Endothelial cell of umbilical vein (primary cell): Measurements from ENCODE around the gene ERGIC2. TPM values are rescaled to one million over a fixed set of nuclear protein-coding genes. Genes with fewer than 3 reads are reported as not detected.

Experiments
- BruUV-seq: library from RNA; stranded (reverse); fragments of 400-500 nt; replicated peaks from 2 replicates; lab custom pipeline; 2021; lab: Mats Ljungman, UMichigan
- CTCF ChIA-PET: fragments of 300-600, 350-600 bp; sonication (Branson Sonifier 250); formaldehyde crosslinking; loops from one replicate; lab custom pipeline; 2021; ENCODE audit warnings: antibody characterized with exemption, inconsistent platforms; lab: Charles Lee
- POLR2A ChIA-PET: fragments of 300-600, 350-600 bp; sonication (Branson Sonifier 250); formaldehyde crosslinking; loops from one replicate; lab custom pipeline; 2021; ENCODE audit warnings: antibody characterized with exemption, inconsistent platforms; lab: Charles Lee
- DNase-seq: peaks from one replicate; pipeline ENCODE4 v3.0.0-alpha.2; 2011; ENCODE audit warnings: low read depth, low spot score
- FAIRE-seq: peaks from 2 replicates; lab custom pipeline; 2011; peaks lifted over from hg19 to GRCh38; lab: Jason Lieb, UNC
- H2AFZ ChIP-seq: 2 replicates; pipeline ENCODE4 v1.6.0; 2012; ENCODE audit warnings: low read depth, low read length, control low read depth, inconsistent platforms
- H3K27ac ChIP-seq: 2 replicates; pipeline ENCODE4 v1.5.1; 2011; ENCODE audit warnings: low read depth, mild to moderate bottlenecking, control low read depth, low read length, moderate library complexity; ENCODE audit not compliant: insufficient read depth
- H3K27me3 ChIP-seq, 2 experiments: 2 replicates each; pipeline versions ENCODE4 v1.6.0 to v1.6.1; 2011; ENCODE audit warnings: low read length in 2 of 2, mixed read lengths in 1 of 2; ENCODE audit not compliant: control insufficient read depth in 2 of 2, insufficient read depth in 2 of 2
- H3K36me3 ChIP-seq, 2 experiments: 2 replicates in 1 of 2; 3 replicates in 1 of 2; pipeline ENCODE4 v1.5.1; 2011; ENCODE audit warnings: low read length in 2 of 2, mild to moderate bottlenecking in 1 of 2, moderate library complexity in 1 of 2; ENCODE audit not compliant: control insufficient read depth in 2 of 2, insufficient read depth in 2 of 2; ENCODE audit errors: extremely low read depth in 1 of 2
- H3K4me1 ChIP-seq: 3 replicates; pipeline ENCODE4 v1.5.1; 2011; ENCODE audit warnings: mild to moderate bottlenecking, low read length; ENCODE audit not compliant: control insufficient read depth, insufficient read depth; ENCODE audit errors: extremely low read depth
- H3K4me2 ChIP-seq: 2 replicates; pipeline ENCODE4 v1.6.1; 2011; ENCODE audit warnings: low read length, control low read depth, mixed read lengths; ENCODE audit not compliant: insufficient read depth
- H3K4me3 ChIP-seq, 3 experiments: fragments of 200-600 bp in 1 of 3; sonication (generic), shearing (Covaris generic) in 1 of 3; replicated peaks in 1 of 3; 2 replicates each; pipeline ENCODE4 v1.5.1; 2011 to 2016; ENCODE audit warnings: control low read depth in 3 of 3, low read length in 3 of 3, mild to moderate bottlenecking in 2 of 3, inconsistent platforms in 1 of 3, low read depth in 1 of 3, moderate library complexity in 1 of 3; ENCODE audit not compliant: insufficient read depth in 1 of 3
- H3K79me2 ChIP-seq: 2 replicates; pipeline ENCODE4 v1.6.0; 2012; ENCODE audit warnings: low read length, inconsistent platforms; ENCODE audit not compliant: control insufficient read depth, insufficient read depth
- H3K9ac ChIP-seq: replicated peaks from 2 replicates; pipeline ENCODE3; 2011; ENCODE audit warnings: low read length, control low read depth; ENCODE audit not compliant: insufficient read depth; ENCODE audit errors: extremely low read depth
- H3K9me1 ChIP-seq: replicated peaks from 3 replicates; pipeline ENCODE4 v1.6.0; 2011; ENCODE audit warnings: mild to moderate bottlenecking, low read length; ENCODE audit not compliant: control insufficient read depth, insufficient read depth; ENCODE audit errors: extremely low read depth
- H3K9me3 ChIP-seq: replicated peaks from 2 replicates; pipeline ENCODE4 v1.5.1; 2012; ENCODE audit warnings: low read length, inconsistent platforms; ENCODE audit not compliant: control insufficient read depth, insufficient read depth
- H4K20me1 ChIP-seq: replicated peaks from 2 replicates; pipeline ENCODE3; 2011; ENCODE audit warnings: mild to moderate bottlenecking, low read length; ENCODE audit not compliant: control insufficient read depth, insufficient read depth; ENCODE audit errors: extremely low read depth
- EZH2 ChIP-seq: IDR thresholded peaks from 2 replicates; pipeline ENCODE4 v1.6.1; 2012; ENCODE audit warnings: borderline replicate concordance, low read depth, mild to moderate bottlenecking, moderate library complexity, low read length, inconsistent platforms; ENCODE audit not compliant: severe bottlenecking
- FOS ChIP-seq: IDR thresholded peaks from 2 replicates; pipeline ENCODE4 v1.6.1; 2011; ENCODE audit warnings: mild to moderate bottlenecking, low read length, moderate library complexity, borderline replicate concordance; ENCODE audit not compliant: insufficient read depth
- GATA2 ChIP-seq: IDR thresholded peaks from 2 replicates; pipeline ENCODE4 v1.7.0; 2011; ENCODE audit warnings: low read depth, mild to moderate bottlenecking, moderate library complexity, mixed read lengths, low read length; ENCODE audit not compliant: insufficient read length, insufficient read depth
- JUN ChIP-seq: IDR thresholded peaks from 2 replicates; pipeline ENCODE4 v1.6.1; 2011; ENCODE audit warnings: borderline replicate concordance, low read depth; ENCODE audit not compliant: insufficient read length, insufficient read depth
- MYC ChIP-seq: IDR thresholded peaks from one replicate; pipeline ENCODE4 v1.6.1; 2011; ENCODE audit warnings: mild to moderate bottlenecking, low read depth, low read length
- POLR2A ChIP-seq: IDR thresholded peaks from 2 replicates; pipeline ENCODE4 v1.6.1; 2012; ENCODE audit warnings: low read depth, mild to moderate bottlenecking, control low read depth, low read length
- POLR2AphosphoS5 ChIP-seq: IDR thresholded peaks from 2 replicates; pipeline ENCODE4 v1.6.1; 2012; ENCODE audit warnings: low read depth, mild to moderate bottlenecking, control low read depth, low read length, moderate library complexity; ENCODE audit not compliant: insufficient read depth
- dilution Hi-C: fragments of 300-500 bp; cut with MboI; formaldehyde crosslinking; loops from one replicate; pipeline ENCODE4 v1.15.0; 2019; ENCODE audit warnings: low sequenced_read_pairs; ENCODE audit not compliant: extremely low pct_ligation_motif_present
- intact Hi-C: fragments of 100-400 bp; cut with micrococcal nuclease; formaldehyde crosslinking; loops from one replicate; pipeline ENCODE4 v1.10.0; 2022
- polyA plus RNA-seq, 4 experiments: library from polyadenylated mRNA; depleted of rRNA in 3 of 4; stranded (reverse) in 3 of 4; unstranded in 1 of 4; fragments of >200 nt; gene quantifications; 2 replicates each; pipeline versions ENCODE4 v1.2.1 to v1.2.3, GENCODE V29; 2011 to 2012; ENCODE audit warnings: missing spikeins in 1 of 4
- total RNA-seq: library from RNA; stranded (reverse); gene quantifications from 2 replicates; pipeline ENCODE4 v1.2.3, GENCODE V29; 2021
- TF ChIP-seq, protein P1 (sequence below): IDR thresholded peaks from 2 replicates; pipeline ENCODE4 v1.6.1; 2011; ENCODE audit not compliant: insufficient read depth, insufficient read length
- TF ChIP-seq, protein P2 (sequence below), 2 donors: IDR thresholded peaks; 1 replicate in 1 of 2; 2 replicates in 1 of 2; pipeline ENCODE4 v1.5.1; 2011; ENCODE audit warnings: low read length in 2 of 2, mild to moderate bottlenecking in 2 of 2, moderate library complexity in 2 of 2, control low read depth in 1 of 2, inconsistent platforms in 1 of 2, low read depth in 1 of 2; ENCODE audit not compliant: insufficient read depth in 1 of 2; ENCODE audit errors: extremely low read depth in 1 of 2

Gene ERGIC2
- total and polyA plus RNA-seq, 2 donors (not counting 3 experiments of a cell fraction or from before 2014, with no cell fraction given): 20.3 to 60.6 TPM

DNA sequence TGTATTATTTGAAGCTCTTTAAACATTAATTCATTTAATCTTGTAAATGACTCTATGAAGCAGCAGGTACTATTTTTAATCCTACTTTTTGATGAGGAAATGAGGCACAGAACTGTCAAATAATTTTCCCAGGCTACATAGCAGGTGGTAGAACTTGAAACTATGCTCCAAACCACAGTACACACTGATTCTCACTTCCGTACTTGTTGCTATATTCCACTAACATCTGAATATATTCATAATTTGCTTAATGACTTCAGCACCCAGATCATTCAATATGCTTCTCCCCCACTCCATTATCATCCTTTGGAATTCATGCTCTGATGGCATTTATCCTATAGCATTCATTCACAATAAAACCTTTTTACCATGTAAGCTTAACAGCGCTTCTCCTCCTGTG is 4.9 kb downstream of the ERGIC2 start:
- TF ChIP-seq EZH2: no peak
- TF ChIP-seq, protein P1, sequence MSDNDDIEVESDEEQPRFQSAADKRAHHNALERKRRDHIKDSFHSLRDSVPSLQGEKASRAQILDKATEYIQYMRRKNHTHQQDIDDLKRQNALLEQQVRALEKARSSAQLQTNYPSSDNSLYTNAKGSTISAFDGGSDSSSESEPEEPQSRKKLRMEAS: no peak
- TF ChIP-seq POLR2A: no peak
- no peak overlapping the region for H3K9ac ChIP-seq
- H3K79me2 ChIP-seq: peaks cover 73% of the 10 kb centered on the region
- FAIRE-seq (no peak), DNase-seq (no peak)
- H3K4me3 ChIP-seq: no peak overlapping the region
- no peaks in the 10 kb centered on the region for H3K9me1 ChIP-seq
- no peak overlapping the region for H3K27ac ChIP-seq
- CTCF ChIA-PET: interaction anchor here (0.9 kb wide), 1 partner anchor 1320 kb away, joined by 3 read pairs; the partner anchor contains the start of gene IPO8
- no TSS peak for BruUV-seq
- no peaks in the 10 kb centered on the region for H3K27me3 ChIP-seq
- H4K20me1 ChIP-seq: no peaks in the 10 kb centered on the region
- H3K4me2 ChIP-seq: no peak overlapping the region
- dilution Hi-C loops (no loop called here), intact Hi-C loops (no loop called here)
- peaks cover 12% of the 10 kb centered on the region for H3K4me1 ChIP-seq
- peaks cover 0 to 4% of the 10 kb centered on the region in 2 experiments for H3K36me3 ChIP-seq
- H3K9me3 ChIP-seq: no peaks in the 10 kb centered on the region
- H2AFZ ChIP-seq: no peak overlapping the region
- POLR2A ChIA-PET: no interaction called here

DNA sequence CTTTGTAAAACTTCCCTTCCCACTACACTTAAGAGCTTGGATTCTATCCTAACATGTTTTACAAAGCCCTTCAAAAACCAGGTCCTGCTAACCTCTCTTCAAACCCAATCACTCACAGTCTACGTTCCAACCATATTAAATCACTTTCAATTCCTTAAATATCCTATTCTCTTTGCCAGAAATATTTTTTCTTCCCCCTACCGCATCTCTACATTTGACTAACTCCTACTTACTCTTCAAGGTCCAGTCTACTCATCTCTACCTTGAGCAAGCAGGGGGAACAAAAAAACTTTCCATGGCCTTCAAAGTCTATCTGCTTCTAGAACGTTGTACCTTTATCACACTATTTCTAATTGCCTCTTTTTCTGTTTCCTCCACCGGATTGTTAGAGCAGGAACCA is 6.1 kb downstream of the ERGIC2 start:
- FAIRE-seq (no peak), DNase-seq (no peak)
- POLR2A ChIA-PET: no interaction called here
- H3K36me3 ChIP-seq: peaks cover 0 to 5% of the 10 kb centered on the region in 2 experiments
- dilution Hi-C loops: no loop called here
- H3K27ac ChIP-seq: no peak overlapping the region
- TF ChIP-seq, protein P1: no peak
- no peak for TF ChIP-seq FOS
- TF ChIP-seq, protein P2, sequence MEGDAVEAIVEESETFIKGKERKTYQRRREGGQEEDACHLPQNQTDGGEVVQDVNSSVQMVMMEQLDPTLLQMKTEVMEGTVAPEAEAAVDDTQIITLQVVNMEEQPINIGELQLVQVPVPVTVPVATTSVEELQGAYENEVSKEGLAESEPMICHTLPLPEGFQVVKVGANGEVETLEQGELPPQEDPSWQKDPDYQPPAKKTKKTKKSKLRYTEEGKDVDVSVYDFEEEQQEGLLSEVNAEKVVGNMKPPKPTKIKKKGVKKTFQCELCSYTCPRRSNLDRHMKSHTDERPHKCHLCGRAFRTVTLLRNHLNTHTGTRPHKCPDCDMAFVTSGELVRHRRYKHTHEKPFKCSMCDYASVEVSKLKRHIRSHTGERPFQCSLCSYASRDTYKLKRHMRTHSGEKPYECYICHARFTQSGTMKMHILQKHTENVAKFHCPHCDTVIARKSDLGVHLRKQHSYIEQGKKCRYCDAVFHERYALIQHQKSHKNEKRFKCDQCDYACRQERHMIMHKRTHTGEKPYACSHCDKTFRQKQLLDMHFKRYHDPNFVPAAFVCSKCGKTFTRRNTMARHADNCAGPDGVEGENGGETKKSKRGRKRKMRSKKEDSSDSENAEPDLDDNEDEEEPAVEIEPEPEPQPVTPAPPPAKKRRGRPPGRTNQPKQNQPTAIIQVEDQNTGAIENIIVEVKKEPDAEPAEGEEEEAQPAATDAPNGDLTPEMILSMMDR (IDR thresholded peaks at IDR 0.05; ENCODE audit: extremely low read depth in 1 of 2, insufficient read depth in 1 of 2, low read depth in 1 of 2, low read length in 2 of 2): no peak
- no peak for TF ChIP-seq GATA2
- TF ChIP-seq EZH2: no peak
- TF ChIP-seq MYC: no peak
- no peak for TF ChIP-seq POLR2AphosphoS5
- TF ChIP-seq JUN: no peak
- TF ChIP-seq POLR2A: no peak
- H3K27me3 ChIP-seq: no peaks in the 10 kb centered on the region
- no peaks in the 10 kb centered on the region for H4K20me1 ChIP-seq
- peaks cover 8% of the 10 kb centered on the region for H3K4me1 ChIP-seq
- H3K9me1 ChIP-seq: no peaks in the 10 kb centered on the region
- BruUV-seq: no TSS peak
- no peak overlapping the region for H3K4me2 ChIP-seq
- peaks cover 65% of the 10 kb centered on the region for H3K79me2 ChIP-seq
- CTCF ChIA-PET: no interaction called here
- H3K9me3 ChIP-seq: no peaks in the 10 kb centered on the region
- no peak overlapping the region for H3K9ac ChIP-seq
- H3K4me3 ChIP-seq: no peak overlapping the region
- H2AFZ ChIP-seq: no peak overlapping the region
- intact Hi-C loops: no loop called here
